OCI-LY3 (cell line): ENCODE data around the gene GDI1.

Experiments used
- EZH2phosphoT487 ChIP-seq: fragments of 200-600 bp; shearing (Covaris generic); IDR thresholded peaks from 2 replicates; pipeline ENCODE4 v1.6.1; 2018; ENCODE audit warnings: antibody characterized with exemption, mixed run types, low read depth
- TF ChIP-seq, protein P1 (sequence below): fragments of 200-600, 300-600 bp; sonication (generic); IDR thresholded peaks from 2 replicates; pipeline ENCODE4 v1.5.1; 2014; ENCODE audit warnings: antibody characterized with exemption, low read length, low read depth

DNA sequence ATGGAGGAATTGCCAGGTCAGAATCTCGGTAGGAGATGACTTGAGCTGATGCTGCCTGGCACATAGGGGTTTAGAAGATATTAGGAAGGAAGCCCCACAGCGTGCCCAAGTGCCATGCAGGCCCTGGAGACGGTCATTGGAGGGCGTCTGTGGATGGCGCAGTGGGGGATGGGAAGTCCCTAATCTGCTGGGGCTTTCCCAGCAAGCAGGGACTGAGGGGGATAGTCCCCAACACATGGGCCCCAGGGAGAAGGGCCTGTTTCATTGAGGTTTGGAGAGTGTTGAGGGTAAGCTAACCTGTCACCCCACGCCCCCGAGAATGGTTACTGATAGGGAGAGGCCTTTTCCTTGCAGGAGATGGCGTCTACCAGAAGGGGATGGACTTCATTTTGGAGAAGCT is 17.8 kb upstream of the GDI1 start:
- TF ChIP-seq, protein P1, sequence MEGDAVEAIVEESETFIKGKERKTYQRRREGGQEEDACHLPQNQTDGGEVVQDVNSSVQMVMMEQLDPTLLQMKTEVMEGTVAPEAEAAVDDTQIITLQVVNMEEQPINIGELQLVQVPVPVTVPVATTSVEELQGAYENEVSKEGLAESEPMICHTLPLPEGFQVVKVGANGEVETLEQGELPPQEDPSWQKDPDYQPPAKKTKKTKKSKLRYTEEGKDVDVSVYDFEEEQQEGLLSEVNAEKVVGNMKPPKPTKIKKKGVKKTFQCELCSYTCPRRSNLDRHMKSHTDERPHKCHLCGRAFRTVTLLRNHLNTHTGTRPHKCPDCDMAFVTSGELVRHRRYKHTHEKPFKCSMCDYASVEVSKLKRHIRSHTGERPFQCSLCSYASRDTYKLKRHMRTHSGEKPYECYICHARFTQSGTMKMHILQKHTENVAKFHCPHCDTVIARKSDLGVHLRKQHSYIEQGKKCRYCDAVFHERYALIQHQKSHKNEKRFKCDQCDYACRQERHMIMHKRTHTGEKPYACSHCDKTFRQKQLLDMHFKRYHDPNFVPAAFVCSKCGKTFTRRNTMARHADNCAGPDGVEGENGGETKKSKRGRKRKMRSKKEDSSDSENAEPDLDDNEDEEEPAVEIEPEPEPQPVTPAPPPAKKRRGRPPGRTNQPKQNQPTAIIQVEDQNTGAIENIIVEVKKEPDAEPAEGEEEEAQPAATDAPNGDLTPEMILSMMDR: no peak
- no peak for TF ChIP-seq EZH2phosphoT487
